ENCODE results near the gene FN3KRP. TPM values are rescaled to one million over a fixed set of nuclear protein-coding genes. Genes with fewer than 3 reads are reported as not detected.

Gene FN3KRP
- total and polyA plus RNA-seq, 2 of the 13 experiments (the other 11 are each of a cell fraction or from before 2014, with no cell fraction given), result 22.4 to 28.2 TPM

DNA sequence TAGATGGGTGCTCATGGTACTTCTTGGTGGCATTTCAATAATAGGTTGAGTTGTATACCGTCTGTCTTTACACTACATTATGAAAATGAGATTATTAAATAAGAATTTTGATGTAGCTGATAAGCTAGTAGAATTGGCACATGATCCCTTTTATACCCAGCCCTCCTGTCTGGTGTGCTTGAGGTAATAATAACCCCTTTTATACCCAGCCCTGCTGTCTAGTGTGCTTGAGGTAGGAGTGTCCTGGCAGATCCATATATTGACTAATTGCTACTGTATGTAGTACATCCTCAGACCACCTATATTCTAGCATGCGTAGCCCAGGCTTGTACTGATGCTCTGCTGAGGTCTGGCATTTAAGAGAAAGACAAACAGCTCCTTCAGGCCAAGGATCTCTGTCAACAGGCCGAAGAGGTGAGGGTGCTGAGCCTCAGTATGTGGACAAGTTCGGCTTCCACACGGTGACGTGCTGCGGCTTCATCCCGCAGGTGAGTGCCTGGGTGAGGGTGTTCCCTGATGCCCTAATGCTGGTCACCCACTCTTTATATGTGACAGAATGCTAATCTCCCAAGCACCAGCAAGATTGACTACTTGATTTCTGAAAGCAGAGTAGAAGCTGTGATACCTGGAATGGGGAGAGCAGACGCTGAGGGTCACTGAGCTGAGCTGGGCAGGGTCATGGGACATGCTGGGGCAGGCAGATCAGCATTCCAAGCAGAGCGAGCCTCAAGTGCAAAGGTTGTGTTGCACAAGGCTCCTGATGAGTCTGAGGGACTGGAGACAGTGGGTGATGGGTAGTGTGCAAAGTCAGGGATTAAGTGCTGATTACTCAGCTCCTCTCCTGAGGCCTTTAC, 24.6 kb downstream of the FN3KRP start (continued):
- TF ChIP-seq, protein P1, sequence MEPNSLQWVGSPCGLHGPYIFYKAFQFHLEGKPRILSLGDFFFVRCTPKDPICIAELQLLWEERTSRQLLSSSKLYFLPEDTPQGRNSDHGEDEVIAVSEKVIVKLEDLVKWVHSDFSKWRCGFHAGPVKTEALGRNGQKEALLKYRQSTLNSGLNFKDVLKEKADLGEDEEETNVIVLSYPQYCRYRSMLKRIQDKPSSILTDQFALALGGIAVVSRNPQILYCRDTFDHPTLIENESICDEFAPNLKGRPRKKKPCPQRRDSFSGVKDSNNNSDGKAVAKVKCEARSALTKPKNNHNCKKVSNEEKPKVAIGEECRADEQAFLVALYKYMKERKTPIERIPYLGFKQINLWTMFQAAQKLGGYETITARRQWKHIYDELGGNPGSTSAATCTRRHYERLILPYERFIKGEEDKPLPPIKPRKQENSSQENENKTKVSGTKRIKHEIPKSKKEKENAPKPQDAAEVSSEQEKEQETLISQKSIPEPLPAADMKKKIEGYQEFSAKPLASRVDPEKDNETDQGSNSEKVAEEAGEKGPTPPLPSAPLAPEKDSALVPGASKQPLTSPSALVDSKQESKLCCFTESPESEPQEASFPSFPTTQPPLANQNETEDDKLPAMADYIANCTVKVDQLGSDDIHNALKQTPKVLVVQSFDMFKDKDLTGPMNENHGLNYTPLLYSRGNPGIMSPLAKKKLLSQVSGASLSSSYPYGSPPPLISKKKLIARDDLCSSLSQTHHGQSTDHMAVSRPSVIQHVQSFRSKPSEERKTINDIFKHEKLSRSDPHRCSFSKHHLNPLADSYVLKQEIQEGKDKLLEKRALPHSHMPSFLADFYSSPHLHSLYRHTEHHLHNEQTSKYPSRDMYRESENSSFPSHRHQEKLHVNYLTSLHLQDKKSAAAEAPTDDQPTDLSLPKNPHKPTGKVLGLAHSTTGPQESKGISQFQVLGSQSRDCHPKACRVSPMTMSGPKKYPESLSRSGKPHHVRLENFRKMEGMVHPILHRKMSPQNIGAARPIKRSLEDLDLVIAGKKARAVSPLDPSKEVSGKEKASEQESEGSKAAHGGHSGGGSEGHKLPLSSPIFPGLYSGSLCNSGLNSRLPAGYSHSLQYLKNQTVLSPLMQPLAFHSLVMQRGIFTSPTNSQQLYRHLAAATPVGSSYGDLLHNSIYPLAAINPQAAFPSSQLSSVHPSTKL (CRISPR knock-in tag; IDR thresholded peaks at IDR 0.05), result peak; percentile 96
- 0 out of 2 replicates have a peak, but pooled peaks have one; percentile 25 for TF ChIP-seq JUN (CRISPR knock-in tag; IDR thresholded peaks at IDR 0.05)
- TF ChIP-seq ZNF331 (CRISPR knock-in tag; IDR thresholded peaks at IDR 0.05), result peak; percentile 98
- no peak for TF ChIP-seq MATR3 (CRISPR knock-in tag; IDR thresholded peaks at IDR 0.05)
- TF ChIP-seq ZKSCAN1 (IDR thresholded peaks at IDR 0.05; ENCODE audit: low read length), result no peak
- peak; percentile 85 for TF ChIP-seq ZNF772 (CRISPR knock-in tag; IDR thresholded peaks at IDR 0.05)
- TF ChIP-seq SP4 (CRISPR knock-in tag; IDR thresholded peaks at IDR 0.05), result peak; percentile 59; the same call in 1 of the 2 replicates
- peak; percentile 98 for TF ChIP-seq ZNF614 (CRISPR knock-in tag; IDR thresholded peaks at IDR 0.05; ENCODE audit: borderline replicate concordance)
- TF ChIP-seq ZNF780A (CRISPR knock-in tag; IDR thresholded peaks at IDR 0.05), result peak; percentile 97
- TF ChIP-seq TCF7L2 (IDR thresholded peaks at IDR 0.05; ENCODE audit: low read depth, low read length), result no peak
- no peak for TF ChIP-seq NFE2L1 (CRISPR knock-in tag; IDR thresholded peaks at IDR 0.05; ENCODE audit: borderline replicate concordance)
- TF ChIP-seq ZNF17 (CRISPR knock-in tag; IDR thresholded peaks at IDR 0.05), result no peak
- no peak for TF ChIP-seq FOXA1 (IDR thresholded peaks at IDR 0.05)
- 0 out of 2 replicates have a peak, but pooled peaks have one; percentile 47 for TF ChIP-seq FOXA1 (CRISPR knock-in tag; IDR thresholded peaks at IDR 0.05)
- TF ChIP-seq ZNF558 (CRISPR knock-in tag; IDR thresholded peaks at IDR 0.05; ENCODE audit: borderline replicate concordance), result no peak
- TF ChIP-seq ISL2 (CRISPR knock-in tag; IDR thresholded peaks at IDR 0.05), result peak; percentile 80
- TF ChIP-seq, protein P2, sequence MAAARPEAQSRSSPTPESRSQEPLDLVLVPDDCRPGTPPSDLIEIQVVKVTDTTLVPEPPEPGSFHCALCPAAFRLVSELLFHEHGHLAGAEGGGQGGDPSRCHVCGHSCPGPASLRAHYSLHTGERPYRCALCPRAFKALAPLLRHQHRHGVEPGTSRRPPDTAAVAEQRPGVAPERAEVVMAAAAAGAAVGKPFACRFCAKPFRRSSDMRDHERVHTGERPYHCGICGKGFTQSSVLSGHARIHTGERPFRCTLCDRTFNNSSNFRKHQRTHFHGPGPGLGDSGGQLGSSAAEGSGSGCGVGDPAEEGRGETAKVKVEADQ (CRISPR knock-in tag; IDR thresholded peaks at IDR 0.05; ENCODE audit: borderline replicate concordance), result no peak
- TF ChIP-seq, protein P3, sequence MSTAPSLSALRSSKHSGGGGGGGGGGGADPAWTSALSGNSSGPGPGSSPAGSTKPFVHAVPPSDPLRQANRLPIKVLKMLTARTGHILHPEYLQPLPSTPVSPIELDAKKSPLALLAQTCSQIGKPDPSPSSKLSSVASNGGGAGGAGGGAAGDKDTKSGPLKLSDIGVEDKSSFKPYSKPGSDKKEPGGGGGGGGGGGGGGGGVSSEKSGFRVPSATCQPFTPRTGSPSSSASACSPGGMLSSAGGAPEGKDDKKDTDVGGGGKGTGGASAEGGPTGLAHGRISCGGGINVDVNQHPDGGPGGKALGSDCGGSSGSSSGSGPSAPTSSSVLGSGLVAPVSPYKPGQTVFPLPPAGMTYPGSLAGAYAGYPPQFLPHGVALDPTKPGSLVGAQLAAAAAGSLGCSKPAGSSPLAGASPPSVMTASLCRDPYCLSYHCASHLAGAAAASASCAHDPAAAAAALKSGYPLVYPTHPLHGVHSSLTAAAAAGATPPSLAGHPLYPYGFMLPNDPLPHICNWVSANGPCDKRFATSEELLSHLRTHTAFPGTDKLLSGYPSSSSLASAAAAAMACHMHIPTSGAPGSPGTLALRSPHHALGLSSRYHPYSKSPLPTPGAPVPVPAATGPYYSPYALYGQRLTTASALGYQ (CRISPR knock-in tag; IDR thresholded peaks at IDR 0.05), result peak; percentile 59; the same call in 1 of the 2 replicates
- TF ChIP-seq ESRRA (CRISPR knock-in tag; IDR thresholded peaks at IDR 0.05; ENCODE audit: low read depth), result peak; percentile 96
- TF ChIP-seq GLI4 (CRISPR knock-in tag; IDR thresholded peaks at IDR 0.05; ENCODE audit: borderline replicate concordance), result no peak
- TF ChIP-seq, protein P4, sequence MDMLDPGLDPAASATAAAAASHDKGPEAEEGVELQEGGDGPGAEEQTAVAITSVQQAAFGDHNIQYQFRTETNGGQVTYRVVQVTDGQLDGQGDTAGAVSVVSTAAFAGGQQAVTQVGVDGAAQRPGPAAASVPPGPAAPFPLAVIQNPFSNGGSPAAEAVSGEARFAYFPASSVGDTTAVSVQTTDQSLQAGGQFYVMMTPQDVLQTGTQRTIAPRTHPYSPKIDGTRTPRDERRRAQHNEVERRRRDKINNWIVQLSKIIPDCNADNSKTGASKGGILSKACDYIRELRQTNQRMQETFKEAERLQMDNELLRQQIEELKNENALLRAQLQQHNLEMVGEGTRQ (IDR thresholded peaks at IDR 0.05; ENCODE audit: low read depth, low read length), result no peak
- TF ChIP-seq, protein P4 (CRISPR knock-in tag; IDR thresholded peaks at IDR 0.05; ENCODE audit: borderline replicate concordance), result no peak
